Esophagus squamous epithelium (tissue), 4 donors: Measurements from ENCODE around the gene HPSE2.

Experiments
- CTCF ChIP-seq, 6 experiments: fragments of 450-650 bp in 4 of 6; fragments of 200-600 bp in 2 of 6; sonication (generic) in 2 of 6; IDR thresholded peaks; one replicate each; pipeline ENCODE4 v1.5.1; 2016 to 2019; ENCODE audit warnings: antibody characterized with exemption in 6 of 6, mild to moderate bottlenecking in 4 of 6, moderate library complexity in 4 of 6
- POLR2A ChIP-seq, 4 donors: fragments of 450-650 bp; IDR thresholded peaks; one replicate each; pipeline ENCODE4 v1.6.1; 2017; ENCODE audit warnings: antibody characterized with exemption in 4 of 4, mild to moderate bottlenecking in 4 of 4, moderate library complexity in 3 of 4

DNA sequence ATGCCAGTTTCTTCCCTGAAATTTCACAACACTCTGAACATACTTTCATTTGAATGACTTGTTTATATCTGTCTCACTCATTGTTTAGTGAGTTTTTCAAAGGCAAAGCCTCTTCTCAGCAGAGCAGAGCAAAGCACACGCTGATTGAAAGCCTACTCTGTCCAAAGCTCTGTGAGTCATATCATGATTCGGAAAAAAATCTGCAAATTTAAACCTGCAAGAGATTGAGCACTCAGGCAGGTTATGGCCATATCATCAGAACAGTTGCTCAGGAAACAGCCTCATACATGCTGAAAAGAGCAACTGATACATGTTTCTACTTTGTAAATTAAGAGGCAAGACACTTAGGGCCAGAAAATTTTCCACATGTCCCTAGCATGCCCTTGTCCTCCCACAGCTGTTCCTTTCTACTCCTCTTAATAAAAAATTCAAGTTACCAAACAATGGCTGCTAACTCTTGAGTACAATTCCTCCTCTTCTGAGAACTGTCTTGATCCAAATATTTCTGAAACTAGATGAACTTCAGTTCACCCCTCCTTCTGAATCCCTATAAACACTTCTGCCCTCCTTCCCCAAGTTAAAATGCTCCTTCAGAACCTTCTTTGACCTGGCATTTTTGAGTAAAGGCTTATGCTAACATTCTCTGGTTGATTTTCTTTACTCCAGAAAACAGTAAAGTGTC lies 648.4 kb downstream of the HPSE2 start:
- TF ChIP-seq CTCF (IDR thresholded peaks at IDR 0.05) (no peak), POLR2A (IDR thresholded peaks at IDR 0.05) (no peak)
